Daoy (cell line): ENCODE results near the gene SNRPB2. TPM values are rescaled to one million over a fixed set of nuclear protein-coding genes. Genes with fewer than 3 reads are reported as not detected.

Experiments used
- total RNA-seq: library from RNA; depleted of rRNA; stranded (reverse); fragments of >200 nt; shearing (Covaris generic); gene quantifications from 2 replicates; pipeline ENCODE4 v1.2.3, GENCODE V29; 2014; rRNA removed

Gene SNRPB2
- total RNA-seq, 1 experiment from 2014 or later: 69.8 TPM

Other genes starting within 250 kb of the SNRPB2 start
- 3.2 and 6.1 TPM in 2 replicates for gene KIF16B, start 156.6 kb upstream of the SNRPB2 start, total RNA-seq
- not detected in 2 replicates for gene OTOR, start 18.3 kb downstream of the SNRPB2 start, total RNA-seq